Endothelial cell (in vitro differentiated cells): ENCODE measurements around the gene TCN1. TPM values are rescaled to one million over a fixed set of nuclear protein-coding genes. Genes with fewer than 3 reads are reported as not detected.

Experiments used
- DNase-seq: peaks from one replicate; pipeline ENCODE4 v3.0.0; 2021; ENCODE audit warnings: low spot score
- H3K27ac Mint-ChIP-seq: one replicate; pipeline ENCODE4 v1.8.0; 2021; ENCODE audit warnings: mixed read lengths, inconsistent platforms; ENCODE audit not compliant: unreplicated experiment
- H3K27me3 Mint-ChIP-seq: one replicate; pipeline ENCODE4 v1.8.0; 2021; ENCODE audit warnings: mild to moderate bottlenecking, moderate library complexity, mixed read lengths, inconsistent platforms; ENCODE audit not compliant: unreplicated experiment
- H3K36me3 Mint-ChIP-seq: one replicate; pipeline ENCODE4 v1.8.0; 2021; ENCODE audit warnings: mild to moderate bottlenecking, low read depth, mixed read lengths, inconsistent platforms; ENCODE audit not compliant: unreplicated experiment
- H3K4me1 Mint-ChIP-seq: one replicate; pipeline ENCODE4 v1.8.0; 2021; ENCODE audit warnings: mild to moderate bottlenecking, mixed read lengths, inconsistent platforms; ENCODE audit not compliant: unreplicated experiment
- H3K4me3 Mint-ChIP-seq: one replicate; pipeline ENCODE4 v1.8.0; 2021; ENCODE audit warnings: mild to moderate bottlenecking, mixed read lengths, inconsistent platforms; ENCODE audit not compliant: unreplicated experiment
- H3K9me3 Mint-ChIP-seq: one replicate; pipeline ENCODE4 v1.8.0; 2021; ENCODE audit warnings: mixed read lengths, inconsistent platforms; ENCODE audit not compliant: unreplicated experiment
- total RNA-seq: library from RNA; stranded (reverse); fragmentation: NEBNext Ultra II Directional; extraction: Animal tissue kit (Norgen Biotek cat#: 25700); gene quantifications from one replicate; pipeline ENCODE4 v1.2.1, GENCODE V29; 2021; ENCODE audit not compliant: unreplicated experiment
- TF ChIP-seq, protein P1 (sequence below): fragments of 200-600 bp; sonication (generic); IDR thresholded peaks from one replicate; pipeline ENCODE4 v1.5.0; 2021; ENCODE audit warnings: antibody characterized with exemption; ENCODE audit not compliant: unreplicated experiment

The TCN1 gene
- total RNA-seq, 1 donor from 2014 or later = not detected

DNA sequence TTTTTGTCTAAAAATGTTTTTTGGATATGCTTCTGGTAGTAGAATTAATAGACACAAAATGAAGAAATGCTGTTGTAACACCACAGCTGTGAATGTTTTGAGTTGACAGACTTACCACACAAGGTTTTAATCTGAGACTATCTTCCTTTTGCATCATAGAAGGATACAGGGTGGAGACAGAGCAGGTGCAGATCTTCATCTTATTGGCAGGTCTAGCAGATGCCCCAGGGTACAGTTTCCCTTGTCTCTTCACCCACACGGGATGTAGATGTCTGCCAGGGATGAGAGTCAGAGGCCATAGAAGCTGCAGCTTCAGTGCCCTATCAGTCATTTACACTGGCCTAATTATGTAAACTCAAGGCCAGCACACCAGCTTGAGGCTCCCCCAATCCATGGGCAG is 13.3 kb upstream of the TCN1 start:
- Mint-ChIP-seq H3K27ac (no peak overlapping the region), H3K4me1 (no peaks in the 10 kb centered on the region), H3K36me3 (no peaks in the 10 kb centered on the region), H3K4me3 (no peak overlapping the region), H3K9me3 (no peaks in the 10 kb centered on the region), H3K27me3 (peaks cover 3% of the 10 kb centered on the region)
- TF ChIP-seq, protein P1, sequence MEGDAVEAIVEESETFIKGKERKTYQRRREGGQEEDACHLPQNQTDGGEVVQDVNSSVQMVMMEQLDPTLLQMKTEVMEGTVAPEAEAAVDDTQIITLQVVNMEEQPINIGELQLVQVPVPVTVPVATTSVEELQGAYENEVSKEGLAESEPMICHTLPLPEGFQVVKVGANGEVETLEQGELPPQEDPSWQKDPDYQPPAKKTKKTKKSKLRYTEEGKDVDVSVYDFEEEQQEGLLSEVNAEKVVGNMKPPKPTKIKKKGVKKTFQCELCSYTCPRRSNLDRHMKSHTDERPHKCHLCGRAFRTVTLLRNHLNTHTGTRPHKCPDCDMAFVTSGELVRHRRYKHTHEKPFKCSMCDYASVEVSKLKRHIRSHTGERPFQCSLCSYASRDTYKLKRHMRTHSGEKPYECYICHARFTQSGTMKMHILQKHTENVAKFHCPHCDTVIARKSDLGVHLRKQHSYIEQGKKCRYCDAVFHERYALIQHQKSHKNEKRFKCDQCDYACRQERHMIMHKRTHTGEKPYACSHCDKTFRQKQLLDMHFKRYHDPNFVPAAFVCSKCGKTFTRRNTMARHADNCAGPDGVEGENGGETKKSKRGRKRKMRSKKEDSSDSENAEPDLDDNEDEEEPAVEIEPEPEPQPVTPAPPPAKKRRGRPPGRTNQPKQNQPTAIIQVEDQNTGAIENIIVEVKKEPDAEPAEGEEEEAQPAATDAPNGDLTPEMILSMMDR = no peak
- no peak for DNase-seq

DNA sequence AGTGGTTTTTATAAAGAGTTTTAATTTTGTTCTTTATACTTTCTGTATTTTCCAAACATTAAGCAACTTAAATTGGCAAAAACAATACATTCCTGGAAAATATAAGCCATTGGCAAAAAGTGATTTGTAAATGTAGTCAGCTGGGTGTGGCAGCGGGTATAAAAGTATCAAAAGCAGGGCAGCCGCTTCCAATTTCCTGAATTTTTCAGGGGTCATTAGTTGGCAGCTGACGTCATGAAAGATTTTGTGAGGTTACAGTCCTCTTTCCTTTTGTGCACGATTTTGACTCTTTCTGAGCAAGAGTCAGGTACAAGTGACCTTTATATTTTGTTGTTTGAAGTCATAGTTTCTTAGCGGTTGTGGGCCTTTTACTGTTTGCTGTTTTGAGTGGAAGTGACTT is 12.3 kb upstream of the TCN1 start, which contains the start of gene OOSP3:
Gene OOSP3 (plus strand): TSS at position 208 of the 400 bp plus-strand sequence. CDS start 27 bp downstream, at position 235.
- TF ChIP-seq, protein P1 = no peak
- H3K27ac Mint-ChIP-seq = no peak within 1 kb of the TSS
- H3K4me3 Mint-ChIP-seq = no peak within 1 kb of the TSS
- H3K27me3 Mint-ChIP-seq = no peaks in the 10 kb centered on the region
- no peaks in the 10 kb centered on the region for H3K4me1 Mint-ChIP-seq
- no peak for DNase-seq
- H3K36me3 Mint-ChIP-seq = no peaks in the 10 kb centered on the region
- no peaks in the 10 kb centered on the region for H3K9me3 Mint-ChIP-seq

DNA sequence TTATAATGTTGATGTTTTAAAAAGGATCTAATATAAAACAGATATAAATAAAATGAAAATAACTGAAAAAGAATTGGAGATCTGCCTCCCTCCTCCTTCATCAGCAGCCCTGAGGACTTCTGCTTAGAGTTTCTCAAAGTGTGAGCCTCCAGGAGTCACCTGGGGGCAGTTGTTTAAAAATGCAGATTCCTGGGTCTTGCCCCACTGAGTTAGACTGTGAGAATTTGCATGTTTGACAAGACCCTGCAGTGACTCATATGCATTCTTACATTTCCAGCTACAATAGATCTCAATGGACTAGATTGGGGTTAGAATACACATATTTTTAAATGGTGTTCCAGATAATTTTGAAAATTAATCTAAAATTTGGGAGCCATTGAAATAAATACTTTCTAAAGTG is 11.5 kb upstream of the TCN1 start:
- H3K4me3 Mint-ChIP-seq = no peak overlapping the region

DNA sequence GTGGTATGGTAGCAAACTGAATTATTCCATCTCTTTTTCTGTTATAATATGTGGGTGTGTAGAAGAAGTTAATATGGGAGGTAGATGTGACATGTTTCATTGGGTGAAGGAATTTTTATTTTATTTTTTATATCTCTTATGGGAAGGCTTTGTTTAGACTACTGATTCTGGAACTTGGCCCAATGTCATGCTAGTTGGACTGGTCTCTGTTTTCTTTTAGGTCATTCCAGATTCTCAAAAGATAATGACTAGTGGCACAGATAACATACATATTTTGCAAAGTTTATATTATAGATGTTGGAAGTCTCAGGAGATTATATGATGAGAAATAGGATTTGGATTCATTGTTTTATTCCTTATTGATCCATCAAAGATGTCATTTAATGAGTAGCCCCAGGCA is 11.0 kb upstream of the TCN1 start:
- H3K9me3 Mint-ChIP-seq = no peaks in the 10 kb centered on the region
- no peaks in the 10 kb centered on the region for H3K27me3 Mint-ChIP-seq
- no peak for DNase-seq
- no peak overlapping the region for H3K27ac Mint-ChIP-seq
- H3K4me3 Mint-ChIP-seq = no peak overlapping the region
- no peaks in the 10 kb centered on the region for H3K4me1 Mint-ChIP-seq
- TF ChIP-seq, protein P1 = no peak
- H3K36me3 Mint-ChIP-seq = no peaks in the 10 kb centered on the region

More for the DNA sequence above, 11.5 kb upstream of the TCN1 start:
- Mint-ChIP-seq H3K27ac (no peak overlapping the region), H3K4me1 (no peaks in the 10 kb centered on the region), H3K36me3 (no peaks in the 10 kb centered on the region), H3K27me3 (no peaks in the 10 kb centered on the region), H3K9me3 (no peaks in the 10 kb centered on the region)
- DNase-seq = no peak
- TF ChIP-seq, protein P1 = no peak

DNA sequence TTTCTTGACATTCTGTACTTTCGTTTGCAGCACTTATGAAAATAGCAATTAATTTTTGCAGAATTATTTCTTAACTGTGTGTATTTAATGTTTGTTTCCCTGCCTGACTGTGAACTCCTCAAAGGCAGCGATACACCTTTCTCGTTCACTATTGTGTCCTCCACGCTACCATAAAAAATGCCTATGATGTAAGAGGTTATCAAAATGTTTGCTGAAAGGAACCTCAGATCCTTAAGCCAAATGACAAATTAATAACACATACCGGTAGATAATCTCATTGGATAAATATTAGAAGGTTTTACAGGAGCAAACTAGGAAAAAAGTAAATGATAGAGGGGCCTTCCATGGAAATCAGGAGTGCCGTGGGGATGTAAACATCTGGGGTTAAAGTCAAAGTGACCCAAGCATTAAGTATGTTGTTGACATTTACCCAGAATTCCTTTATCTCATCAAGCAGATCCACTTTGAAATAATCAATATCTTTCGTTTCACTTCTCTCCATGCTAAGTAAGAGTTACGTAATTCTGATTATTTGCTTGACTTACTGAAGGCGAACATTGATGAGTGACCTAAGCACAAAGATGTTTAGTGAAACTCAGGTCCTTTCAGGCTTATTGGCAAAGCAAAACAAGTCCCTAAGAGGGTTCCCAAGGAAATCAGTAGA is 9.7 kb upstream of the TCN1 start:
- Mint-ChIP-seq H3K36me3 (no peaks in the 10 kb centered on the region), H3K4me1 (no peaks in the 10 kb centered on the region), H3K27me3 (no peaks in the 10 kb centered on the region), H3K9me3 (no peaks in the 10 kb centered on the region), H3K4me3 (no peak overlapping the region), H3K27ac (no peak overlapping the region)
- TF ChIP-seq, protein P1 = no peak
- no peak for DNase-seq
